Measurements from ENCODE around the gene KCNG1. TPM values are rescaled to one million over a fixed set of nuclear protein-coding genes. Genes with fewer than 3 reads are reported as not detected.
"Not testable (repeated sequence)": the region's sequence is repeated elsewhere in the genome, so short reads cannot be mapped to it uniquely, and the experiment has no call there.

KCNG1 gene
- 1.7 TPM for total RNA-seq

DNA sequence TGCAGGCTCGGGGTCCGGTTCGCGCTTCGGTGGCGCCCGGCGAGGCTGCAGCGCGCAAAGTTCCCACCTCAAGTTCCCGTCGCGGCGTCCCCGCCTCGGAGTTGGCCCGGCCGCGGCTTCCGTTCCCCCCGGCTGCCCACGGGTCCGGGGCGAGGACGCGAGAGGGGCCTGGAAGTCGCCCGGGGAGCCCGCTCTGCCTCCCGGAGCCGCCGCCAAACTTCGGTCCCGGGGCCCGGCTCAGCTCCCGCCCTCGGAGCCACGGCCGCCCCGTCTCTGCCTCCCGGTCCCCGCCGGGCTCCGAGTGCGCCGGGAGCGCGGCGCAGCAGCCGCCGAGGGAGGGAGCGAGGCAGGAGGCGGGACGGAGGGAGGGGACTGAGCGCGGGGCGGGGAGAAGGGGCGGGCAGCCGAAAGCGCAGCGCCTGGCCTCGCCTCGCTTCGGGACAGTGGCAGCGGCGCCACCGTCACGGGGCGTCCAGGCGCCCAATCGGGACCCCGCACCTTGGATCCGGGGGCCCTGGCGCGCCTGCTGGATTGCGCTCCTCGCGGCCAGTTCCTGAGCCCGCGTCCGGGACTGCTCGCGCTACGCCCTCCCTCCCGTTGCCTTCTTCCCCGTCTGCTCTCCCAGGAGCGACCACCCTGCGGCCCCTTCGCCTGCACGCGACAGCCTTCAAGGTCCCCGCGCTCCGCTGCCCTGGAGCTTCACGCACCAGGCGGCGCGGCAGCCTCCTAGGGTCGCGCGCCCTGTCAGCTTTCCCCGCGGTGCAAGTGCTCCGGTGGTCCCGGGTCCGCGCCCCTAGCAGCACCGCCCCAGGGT, at the start of gene KCNG1:
Gene KCNG1, minus strand, starts transcription at position 305 of the 814 bp plus-strand sequence. CDS start 12,769 bp downstream, outside the sequence.
- peak; percentile 38 for DNase-seq

DNA sequence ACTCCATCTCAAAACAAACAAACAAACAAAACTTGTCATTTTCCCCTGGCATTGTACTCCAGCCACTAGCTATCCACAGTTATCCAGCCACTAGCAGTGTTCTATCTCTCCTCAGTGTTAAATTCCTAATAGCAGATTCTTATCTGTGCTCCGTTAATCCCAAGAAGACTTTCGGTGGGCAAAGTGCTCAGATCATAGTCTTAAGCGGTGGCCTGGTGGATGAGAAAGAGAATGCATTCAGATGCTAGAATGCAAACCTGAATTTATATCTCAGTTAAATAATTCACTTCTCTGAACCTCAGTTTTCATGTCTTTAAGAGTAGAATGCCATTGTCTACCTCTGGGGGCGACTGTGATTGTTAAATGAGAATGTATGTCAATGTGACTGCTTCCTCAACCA, 47.7 kb upstream of the KCNG1 start:
- DNase-seq, result no peak

GRCh38 chr20:51067792-51068191, 44.9 kb upstream of the KCNG1 start:
- DNase-seq, result no peak

- no peak for DNase-seq
Observed at GRCh38 chr20:51065615-51066014, 42.7 kb upstream of the KCNG1 start.

- DNase-seq, result no peak
Observed at GRCh38 chr20:51064137-51064536, 41.2 kb upstream of the KCNG1 start.

DNA sequence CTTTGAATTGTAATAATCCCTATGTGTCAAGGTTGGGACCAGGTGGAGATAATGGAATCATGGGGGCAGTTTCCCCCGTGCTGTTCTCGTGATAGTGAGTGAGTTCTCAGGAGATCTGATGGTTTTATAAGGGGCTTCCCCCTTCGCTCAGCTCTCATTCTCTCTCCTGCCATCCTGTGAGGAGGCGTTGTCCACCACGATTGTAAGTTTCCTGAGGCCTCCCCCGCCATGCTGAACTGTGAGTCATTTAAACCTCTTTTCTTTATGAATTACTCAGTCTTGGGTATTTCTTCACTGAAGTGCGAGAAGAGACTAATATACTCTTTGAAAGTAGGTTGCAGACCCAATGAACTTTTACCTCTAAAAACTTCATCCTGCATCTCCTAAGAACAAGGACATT, 39.2 kb upstream of the KCNG1 start:
- DNase-seq, result no peak

GRCh38 chr20:51061418-51062045, 38.6 kb upstream of the KCNG1 start:
- no peak for DNase-seq

DNA sequence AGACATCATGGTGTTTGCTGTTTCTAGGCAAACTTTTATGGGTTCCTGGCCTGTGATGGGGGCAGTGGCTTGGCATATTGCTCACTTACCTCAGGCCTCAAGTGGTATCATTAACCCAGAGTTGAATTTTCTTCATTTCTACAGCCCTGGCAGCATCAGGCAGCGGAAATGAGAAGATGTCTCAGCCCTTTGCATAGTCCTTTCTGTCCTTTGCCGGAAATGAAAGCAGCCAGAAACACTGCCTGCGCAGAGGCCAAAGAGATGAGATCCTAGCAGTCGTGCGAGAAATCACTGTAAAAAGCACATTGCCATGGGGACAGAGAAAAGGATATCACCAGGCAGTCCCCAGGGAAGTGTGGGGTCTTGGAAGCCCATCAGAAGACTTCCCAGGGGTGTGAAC, 37.4 kb upstream of the KCNG1 start:
- DNase-seq, result no peak

DNA sequence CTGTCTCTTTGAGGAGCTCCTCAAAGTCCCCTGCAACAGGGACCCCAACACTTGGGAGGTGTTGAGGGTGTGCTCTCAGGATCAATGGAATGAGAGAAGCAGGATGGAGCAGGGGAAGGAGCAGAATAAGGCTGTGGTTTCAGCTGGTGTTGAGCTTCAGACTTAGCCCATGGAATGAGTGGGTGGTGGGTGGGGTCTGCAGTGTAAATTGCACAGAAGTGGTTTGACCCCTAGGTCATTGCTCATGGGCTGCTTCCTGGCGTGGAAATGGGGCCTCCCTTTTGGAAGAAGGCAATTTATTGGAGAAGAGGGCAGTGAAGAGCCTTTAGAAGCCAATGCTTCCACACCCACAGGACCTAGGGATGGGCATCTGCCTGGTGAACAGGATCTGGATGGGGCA, 37.0 kb upstream of the KCNG1 start:
- DNase-seq, result no peak

DNA sequence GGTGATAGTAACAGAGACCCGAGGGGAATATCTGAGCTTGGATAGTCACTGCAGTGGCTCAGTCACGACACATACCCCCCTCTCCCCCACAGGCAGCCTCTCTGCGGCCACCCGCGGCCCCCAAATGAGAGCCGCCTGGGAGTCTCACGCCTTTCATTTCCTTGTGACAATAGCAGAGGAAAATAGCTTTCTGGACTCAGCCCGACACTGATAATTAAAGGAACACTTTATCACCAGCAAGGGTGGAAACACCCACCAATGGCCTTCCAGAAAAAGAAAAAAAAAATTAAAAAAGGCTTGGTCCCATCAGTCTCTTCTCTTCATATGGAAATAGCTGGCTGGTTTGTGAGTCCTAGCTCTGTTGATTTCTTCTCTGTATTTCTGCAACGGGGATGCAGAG, 35.1 kb upstream of the KCNG1 start:
- DNase-seq, result no peak

DNA sequence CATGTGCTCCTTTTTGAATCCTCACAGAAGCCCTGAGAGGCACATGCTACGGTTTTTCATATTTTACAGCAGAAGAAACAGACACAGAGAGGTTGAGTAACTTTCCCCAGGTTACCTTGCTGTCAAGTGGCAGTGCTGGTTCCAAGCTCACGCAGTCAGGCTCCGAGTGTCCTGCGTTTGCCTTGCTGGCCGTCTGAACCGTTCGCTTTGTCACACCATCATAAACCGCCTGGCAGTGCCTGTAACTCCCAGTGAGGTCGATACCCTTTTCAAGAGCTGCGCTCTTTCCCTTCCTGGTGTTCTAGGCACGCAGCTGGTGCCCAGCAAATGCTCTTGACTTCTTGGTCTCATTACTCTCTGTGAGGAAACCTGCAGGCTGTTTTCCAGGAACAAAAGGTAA, 31.3 kb upstream of the KCNG1 start:
- DNase-seq, result no peak

GRCh38 chr20:51050531-51051075, 27.7 kb upstream of the KCNG1 start:
- no peak for DNase-seq

DNA sequence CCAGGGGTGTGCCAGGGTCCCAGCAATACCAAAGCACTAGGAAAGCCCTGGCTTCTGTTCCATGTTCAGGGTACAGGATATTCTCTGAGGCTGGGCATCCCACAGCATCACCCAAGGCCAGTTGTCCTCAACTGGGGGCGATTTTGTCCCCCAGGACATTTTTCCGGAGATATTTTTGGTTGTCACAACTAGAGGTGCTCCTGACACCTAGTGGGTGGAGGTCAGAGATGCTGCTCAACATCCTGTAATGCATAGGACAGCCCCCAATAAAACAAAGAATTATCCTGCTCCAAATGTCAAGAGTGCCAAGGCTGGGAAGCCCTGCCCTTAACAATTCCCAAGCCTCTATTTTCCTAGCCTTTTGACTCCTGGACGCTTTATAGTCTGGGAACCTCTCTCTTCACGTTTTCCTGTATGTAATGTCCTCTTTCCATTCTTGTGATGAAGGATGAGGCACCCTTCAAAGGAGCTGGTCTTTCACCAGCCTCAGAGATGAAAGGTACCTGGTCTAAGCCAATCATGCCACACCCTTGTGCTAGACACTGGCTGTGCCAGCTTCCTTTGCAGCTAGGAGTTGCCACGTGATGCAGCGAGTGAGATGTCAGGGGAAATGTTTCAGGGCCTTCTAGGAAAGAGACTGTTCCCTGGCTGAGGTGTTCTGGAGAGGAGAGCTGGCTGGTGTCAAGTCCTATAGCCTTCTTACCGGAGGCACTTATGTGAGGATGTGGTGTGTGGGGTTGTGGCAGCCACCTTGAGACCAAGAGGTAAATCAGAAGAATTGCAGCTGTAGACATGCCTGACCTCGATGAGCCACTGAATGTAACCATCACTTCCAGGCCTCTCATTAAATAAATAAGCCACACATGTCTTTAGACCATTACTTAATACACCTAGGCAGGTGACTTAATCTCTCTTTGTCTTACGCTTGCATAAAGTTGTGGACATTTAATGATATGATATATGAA, 23.4 kb upstream of the KCNG1 start:
- DNase-seq, result no peak

DNA sequence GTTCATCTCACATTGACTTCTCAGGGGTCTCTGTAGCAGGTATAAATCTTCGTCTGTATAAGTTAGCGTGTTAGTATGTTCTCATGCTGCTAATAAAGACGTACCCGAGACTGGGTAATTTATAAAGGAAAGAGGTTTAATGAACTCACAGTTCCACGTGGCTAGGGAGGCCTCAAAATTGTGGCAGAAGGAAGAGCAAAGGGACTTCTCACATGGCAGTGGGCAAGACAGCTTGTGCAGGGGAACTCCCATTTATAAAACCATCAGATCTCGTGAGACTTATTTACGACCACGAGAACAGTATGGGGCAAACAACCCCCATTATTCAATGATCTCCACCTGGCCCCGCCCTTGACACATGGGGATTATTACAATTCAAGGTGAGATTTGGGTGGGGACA, 22.6 kb upstream of the KCNG1 start:
- not testable (repeated sequence) for DNase-seq

DNA sequence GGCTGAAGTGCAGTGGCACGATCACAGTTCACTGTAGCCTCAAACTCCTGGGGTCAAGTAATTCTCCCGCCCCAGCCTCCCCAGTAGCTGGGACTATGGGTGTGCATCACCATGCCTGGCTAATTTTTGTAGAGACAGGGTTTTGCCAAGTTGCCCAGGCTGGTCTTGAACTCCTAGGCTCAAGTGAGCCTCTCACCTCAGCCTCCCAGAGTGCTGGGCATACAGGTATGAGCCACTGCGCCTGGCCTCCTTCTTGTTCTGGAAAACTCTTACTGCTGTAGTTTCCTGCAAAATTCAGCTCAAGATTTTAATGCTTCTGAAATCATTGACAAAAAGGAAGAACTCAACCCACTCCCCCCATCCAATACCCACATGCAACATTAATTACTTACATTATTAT, 21.9 kb upstream of the KCNG1 start:
- no peak for DNase-seq

GRCh38 chr20:51043811-51044210, 20.9 kb upstream of the KCNG1 start:
- no peak for DNase-seq

DNA sequence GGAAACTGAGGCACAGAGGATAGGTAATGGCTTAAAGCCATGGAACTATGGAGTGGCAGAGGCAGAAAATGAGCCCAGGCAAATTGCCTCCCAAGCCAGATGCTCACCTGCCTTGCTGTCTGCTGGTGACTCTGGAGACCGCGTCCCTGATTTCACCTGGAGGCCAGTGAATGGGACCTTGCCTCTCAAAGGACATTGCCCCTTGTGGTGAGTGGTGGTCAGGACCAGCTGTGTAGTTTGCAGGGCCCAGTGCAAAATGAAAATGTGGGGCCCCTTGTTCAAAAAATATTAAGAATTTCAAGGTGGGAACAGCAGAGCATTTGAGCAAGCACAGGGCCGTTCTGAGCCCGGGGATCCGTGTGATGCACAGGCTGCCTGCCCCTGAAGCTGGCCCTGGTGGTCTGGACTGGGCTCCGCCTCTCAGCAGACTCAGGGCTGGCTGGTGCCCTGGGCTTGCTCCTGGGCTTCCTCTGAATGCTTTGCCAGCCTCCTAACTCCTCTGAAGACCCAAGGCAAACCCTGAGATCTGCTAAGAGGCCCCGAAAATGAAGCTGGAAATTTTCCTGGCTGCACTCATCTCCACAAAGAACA, 19.8 kb upstream of the KCNG1 start:
- no peak for DNase-seq

GRCh38 chr20:51042064-51042463, 19.2 kb upstream of the KCNG1 start:
- no peak for DNase-seq

DNA sequence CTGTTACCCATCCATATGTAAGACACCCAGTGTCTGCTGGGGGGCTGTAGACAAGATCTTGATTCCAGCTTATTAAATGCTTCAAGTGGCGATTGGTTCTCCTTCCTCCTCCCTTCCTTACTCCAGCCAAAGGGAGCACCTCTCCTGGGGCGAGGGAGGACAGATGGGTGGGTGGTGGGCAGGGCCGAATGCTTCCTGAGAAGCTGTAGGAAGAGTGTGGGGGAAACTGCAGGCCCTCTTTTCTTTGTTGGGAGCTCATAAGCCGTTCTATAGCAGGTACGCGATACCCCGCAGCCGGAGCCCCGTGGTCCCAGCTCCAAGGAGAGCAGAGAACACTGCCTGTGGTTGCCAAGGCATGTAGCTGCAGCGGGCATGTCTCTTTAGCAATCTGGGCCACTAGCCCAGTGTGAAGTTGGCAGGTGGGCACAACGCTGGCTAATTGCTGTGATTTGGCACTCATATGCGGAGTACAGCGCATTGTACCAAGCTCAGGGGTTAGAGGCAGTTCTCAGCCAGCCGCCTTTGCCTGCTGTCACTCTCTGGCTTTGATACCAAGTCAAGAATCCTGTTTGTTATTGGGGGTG, 14.7 kb upstream of the KCNG1 start:
- DNase-seq, result no peak

DNA sequence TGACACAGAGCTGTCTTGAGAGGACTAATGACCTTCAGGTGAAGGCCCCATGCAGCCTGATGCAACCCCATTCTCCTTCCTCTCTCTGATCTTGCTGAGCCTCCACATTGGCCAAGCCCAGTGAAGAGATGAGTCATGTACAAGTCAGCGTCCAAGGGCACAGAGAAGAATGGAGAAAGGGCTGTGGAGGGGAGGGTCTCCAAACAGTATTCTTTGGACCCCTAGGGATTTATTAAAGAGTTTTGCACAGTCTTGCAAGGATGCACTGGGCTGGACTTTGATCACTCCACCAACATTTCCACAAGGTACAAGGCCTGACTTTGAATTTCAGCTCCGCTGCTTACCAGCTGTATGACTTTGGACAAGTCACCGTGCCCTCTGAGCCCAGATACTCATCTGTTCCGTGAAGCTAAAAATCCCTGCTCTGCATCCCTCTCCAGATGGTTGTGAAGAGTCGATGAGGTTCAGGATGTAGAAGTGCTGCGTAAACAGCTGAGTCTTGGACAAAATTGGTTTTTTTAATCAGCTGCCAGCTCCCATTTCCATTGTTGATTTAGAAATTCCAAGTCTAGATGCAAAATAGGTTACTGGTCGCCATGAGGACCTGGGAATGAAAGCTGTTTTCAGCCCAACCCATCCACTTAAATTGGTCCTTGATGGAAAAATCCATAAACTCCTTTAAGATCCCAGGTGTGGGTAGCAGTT, 14.1 kb upstream of the KCNG1 start:
- DNase-seq, result no peak

- no peak for DNase-seq
Observed at GRCh38 chr20:51036226-51036625, 13.3 kb upstream of the KCNG1 start.

All from skin of body (tissue), 2 donors.